GM19099 (cell line): Measurements from ENCODE around the gene ZNF697.

ENCODE experiments used
- POLR2A ChIP-seq: IDR thresholded peaks from 3 replicates; pipeline ENCODE4 v1.6.1; 2011; ENCODE audit warnings: low read depth; ENCODE audit not compliant: insufficient read length; ENCODE audit errors: extremely low read depth

Gene ZNF697

DNA sequence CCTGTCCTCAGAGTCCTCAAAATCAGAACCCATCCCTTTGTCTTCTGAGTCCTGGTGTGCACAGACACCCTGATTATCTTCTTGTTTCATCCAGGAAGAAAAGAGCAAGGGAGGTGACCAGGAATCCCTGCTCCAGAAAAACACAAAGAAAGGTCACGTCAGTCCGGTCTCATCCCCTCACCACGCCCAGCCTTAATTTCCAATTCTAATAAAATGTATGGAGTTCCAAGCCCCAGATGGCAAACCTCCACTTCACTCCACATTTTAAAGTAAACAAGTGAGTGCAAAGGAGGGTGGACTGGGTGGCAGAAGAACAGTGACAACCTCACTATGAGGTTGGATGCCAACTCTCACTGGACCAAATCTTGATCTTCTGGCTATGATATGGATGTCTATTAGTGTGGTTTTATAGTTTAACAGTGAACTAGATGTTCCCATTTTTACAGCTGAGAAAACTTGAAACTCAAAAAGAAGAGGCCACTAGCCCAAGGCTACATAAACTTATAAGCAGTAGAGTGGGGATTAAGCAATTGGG lies 22.0 kb downstream of the ZNF697 start:
- no peak for TF ChIP-seq POLR2A

DNA sequence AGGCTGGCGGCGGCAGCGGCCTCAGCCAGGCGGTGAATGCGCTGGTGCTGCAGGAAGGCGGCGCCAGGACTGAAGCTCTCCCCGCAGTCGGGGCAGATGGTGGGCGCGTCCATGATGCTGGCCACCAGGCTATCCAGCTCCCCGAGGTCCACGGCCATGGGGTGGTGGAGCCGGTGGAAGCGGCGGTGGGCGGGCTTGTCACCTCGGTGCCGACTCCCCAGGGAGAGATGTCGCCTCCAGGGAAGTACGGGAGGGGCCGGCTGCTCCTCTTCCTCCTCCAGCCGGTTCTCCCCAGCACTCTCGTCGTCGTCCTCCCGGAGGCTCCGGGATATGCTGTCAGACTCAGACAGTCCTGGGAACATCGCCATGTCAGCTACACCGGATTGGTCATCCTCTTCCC lies 24.4 kb downstream of the ZNF697 start:
- TF ChIP-seq POLR2A: no peak

DNA sequence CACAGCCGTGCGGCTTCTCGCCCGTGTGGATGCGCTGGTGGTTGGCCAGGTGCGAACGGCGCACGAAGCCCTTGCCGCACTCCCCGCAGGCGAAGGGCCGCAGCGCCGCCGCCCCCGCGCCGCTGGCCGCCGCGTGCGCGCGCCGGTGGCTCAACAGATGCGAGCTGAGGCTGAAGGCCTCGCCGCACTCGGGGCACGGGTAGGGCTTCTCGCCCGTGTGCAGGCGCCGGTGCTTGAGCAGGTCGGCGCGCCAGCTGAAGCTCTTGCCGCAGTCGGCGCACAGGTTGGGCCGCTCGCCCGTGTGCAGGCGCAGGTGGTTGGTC lies 24.9 kb downstream of the ZNF697 start:
- TF ChIP-seq POLR2A: no peak

DNA sequence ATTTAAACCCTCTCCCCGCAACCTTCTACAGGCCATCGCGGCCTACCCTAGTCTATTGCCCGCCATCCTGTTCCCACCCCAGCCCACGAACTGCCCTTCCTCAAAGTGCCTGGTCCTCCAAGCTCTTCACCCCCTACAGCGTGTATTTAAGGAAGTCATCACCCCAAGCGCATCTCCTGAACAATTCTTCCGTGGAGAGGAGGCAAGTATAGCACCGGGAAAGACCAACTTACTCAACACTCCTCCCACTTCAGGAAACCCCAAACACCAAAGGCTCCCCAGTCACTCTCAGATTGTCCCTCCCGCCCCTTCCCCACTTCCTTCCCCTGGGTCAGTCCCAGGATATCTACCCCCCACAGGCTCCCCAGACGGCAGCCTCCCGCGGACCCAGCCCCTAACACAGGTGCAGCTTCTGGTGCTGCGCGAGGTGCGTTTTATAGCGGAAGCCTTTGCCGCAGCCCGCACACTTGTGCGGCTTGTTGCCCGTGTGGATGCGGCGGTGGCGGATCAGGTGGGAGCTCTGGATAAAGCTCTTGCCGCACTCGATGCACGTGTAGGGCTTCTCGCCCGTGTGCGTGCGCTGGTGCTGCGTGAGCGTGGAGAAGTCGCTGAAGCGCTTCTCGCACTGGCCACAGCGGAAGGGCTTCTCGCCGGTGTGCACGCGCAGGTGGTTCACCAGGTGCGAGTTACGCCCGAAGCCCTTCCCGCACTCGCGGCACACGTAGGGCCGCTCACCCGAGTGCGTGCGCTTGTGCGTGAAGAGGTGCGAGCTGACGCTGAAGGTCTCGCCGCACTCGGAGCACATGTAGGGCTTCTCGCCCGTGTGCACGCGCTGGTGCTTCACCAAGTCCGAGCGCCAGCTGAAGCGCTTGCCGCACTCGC lies 25.5 kb downstream of the ZNF697 start:
- no peak for TF ChIP-seq POLR2A

DNA sequence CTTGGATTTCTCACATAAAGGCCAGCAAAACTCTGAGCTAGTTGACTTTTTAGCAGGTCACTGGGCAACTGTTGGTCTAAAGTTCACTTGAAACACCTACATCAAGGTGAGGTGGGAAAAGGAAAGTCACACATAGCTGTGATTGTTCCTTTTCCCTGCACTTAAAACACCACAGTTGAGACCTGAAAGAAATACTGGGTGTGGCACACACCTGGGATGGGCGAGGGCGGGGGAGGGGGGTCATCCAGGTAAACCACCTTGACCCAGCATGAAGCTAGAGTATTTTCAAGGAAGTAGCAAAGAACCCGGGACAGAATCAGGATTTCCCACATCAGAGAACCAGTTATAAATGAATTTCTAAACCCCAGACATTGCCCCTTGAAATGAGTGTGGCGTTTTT lies 26.4 kb downstream of the ZNF697 start:
- TF ChIP-seq POLR2A: no peak

DNA sequence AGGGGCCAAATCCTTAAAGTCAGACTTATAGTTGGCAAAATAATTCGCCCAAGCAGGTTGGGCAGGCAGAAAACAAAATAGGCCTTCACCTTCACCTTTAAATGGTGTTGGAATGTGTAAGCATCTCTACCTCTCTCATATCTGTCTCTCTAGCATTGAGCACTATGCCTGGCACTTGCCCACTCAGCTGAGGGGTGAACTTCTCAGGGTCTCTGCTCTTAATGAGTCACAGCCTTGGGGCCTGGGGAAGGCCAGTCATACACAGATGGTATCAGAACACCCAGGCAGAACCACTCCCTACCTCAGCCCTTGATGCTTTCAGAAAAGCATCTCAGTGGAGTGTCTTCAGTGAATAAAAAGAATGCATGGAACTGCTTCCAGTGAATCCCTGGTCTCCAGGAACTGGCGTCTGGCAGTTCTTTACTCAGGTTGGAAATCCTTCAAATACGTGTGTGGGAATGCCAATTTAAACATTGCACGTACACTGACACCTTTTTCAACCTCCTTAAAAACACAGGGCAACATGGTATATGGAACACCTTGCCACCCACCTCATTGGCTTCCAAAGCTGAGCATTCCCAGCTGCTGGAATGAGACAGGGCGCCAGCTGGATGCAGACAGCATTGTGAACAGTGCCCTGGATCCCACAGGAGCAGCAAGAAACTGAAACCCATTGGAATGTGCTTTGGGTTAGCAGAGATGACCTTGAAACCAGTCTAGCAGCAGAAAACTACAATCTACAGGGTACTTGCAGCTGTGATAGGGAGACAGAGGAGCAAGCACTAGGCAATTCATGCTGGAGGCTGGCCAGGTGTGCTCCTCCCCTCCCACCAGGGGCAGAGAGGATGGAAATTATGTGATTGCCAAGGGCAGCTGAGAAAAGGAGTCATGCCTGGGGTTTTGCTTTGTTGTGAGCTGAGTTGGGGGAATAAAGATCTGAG lies 30.0 kb downstream of the ZNF697 start:
- no peak for TF ChIP-seq POLR2A

DNA sequence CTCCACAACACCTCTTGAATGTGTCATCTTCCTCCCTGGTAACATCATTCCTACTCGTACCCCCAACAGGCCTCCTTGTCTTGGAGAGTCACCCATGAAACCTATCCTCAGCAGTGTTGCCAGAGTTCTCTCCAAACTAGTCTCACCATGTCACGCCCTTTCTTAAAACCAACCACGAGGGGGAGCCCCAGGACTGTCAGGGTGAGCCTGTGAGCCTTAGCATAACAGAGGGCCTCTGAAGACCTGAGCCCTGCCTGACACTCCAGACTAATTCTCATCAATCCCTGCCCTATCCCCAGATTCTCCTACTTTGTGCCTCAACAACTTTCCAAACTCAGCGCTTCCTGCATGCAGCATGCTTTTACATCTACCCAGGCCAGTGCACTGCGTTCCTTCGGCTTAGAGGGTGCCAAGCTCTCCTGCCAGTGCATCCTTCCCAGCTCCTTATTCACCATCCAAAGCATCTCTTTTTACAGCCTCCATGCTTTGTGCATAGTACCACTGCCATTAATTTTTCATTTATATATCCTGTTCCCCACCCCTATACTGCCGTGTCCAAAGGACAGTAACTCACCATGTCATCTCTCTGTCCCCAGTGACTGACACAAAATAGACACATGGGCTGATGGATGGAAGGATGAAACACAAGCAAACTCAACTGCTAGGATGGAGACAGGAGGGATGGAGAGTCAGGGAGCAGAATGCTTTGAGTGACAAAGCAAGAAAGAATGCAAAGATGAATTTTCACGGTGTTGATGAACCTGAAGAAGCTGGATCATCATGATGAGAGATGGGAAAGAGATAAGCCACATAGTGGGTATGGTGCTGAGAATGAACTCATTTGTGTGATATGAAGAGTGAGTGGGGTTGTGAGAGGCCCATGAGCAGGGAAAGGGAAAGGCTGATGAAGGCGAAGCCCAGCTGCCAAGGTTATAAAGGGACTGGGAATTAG lies 34.0 kb downstream of the ZNF697 start:
- TF ChIP-seq POLR2A: no peak

DNA sequence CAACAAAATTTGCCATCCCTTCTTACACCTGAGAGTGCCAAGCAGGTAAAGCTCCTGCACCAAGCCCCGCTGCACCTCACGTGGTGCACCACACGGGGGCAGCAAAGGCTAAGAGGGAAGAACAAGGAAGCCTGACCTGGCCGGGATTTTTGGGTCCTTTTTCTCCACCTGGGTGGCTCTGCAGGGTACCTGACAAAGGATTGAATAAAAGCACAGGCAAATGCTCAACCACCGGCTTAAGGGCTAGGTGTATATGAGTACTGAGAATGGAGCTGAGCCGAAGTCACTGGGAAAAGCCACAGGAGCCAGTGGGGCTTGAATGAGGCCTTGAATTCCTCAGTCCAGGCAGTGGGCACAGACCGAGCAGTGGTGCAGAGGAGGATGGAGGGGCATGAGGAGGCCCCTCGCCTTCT lies 36.4 kb downstream of the ZNF697 start:
- TF ChIP-seq POLR2A: no peak

DNA sequence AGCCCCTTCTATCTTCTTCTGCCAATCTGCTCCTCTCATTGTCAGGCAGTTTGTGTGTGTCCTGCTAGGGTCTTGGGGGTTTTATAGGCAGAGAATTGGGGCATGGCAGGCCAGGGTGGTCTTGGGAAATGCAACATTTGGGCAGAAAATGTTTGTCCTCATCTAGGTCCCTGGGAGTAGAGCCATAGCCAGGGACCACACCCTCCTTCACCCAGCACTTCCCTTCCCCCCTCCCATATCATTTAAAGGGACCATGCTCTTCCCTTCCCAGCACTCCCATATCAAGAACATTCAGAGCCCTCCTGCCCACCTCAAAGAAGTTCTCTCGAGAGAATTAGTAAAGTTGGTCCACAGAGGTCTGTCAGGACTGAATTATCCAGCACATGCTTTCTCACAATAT lies 41.7 kb downstream of the ZNF697 start:
- no peak for TF ChIP-seq POLR2A

DNA sequence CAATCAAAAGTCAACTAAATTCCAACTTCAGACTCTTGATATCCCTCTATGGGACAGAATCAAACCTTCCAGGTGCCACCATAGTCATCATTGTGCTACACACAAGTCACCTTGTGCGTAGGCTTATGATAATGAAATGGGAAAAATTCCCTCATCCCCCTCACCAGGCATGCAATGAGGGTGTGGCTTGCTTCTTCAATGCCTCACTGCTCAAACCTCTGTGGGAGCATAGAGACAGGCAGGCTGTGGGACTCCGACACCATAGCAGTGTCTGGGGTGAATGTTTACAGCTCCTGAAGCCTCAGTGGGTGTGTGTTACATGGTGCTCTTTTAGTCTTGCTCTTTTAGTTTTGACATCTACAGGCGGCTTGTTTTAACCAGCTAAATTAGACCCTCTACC lies 42.4 kb downstream of the ZNF697 start:
- TF ChIP-seq POLR2A: no peak

DNA sequence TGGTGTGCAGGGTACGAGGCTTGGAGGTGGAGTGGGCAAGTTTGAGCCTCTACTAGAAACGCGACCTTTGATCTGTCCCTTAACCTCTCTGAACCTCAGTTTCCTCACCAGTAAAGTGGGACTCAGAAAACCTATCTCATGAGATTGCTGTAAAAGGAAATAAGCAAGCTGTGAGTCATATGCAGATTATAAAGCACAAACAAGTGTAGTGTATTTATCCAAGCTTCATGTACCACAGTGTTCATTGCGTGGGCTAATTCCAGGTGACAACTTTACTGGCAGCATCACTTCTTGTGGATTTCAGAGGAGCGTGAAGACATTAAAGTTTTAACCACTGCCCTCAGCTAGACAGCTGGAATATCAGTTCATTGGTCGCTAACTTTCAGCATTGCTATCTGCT lies 44.4 kb downstream of the ZNF697 start:
- no peak for TF ChIP-seq POLR2A

DNA sequence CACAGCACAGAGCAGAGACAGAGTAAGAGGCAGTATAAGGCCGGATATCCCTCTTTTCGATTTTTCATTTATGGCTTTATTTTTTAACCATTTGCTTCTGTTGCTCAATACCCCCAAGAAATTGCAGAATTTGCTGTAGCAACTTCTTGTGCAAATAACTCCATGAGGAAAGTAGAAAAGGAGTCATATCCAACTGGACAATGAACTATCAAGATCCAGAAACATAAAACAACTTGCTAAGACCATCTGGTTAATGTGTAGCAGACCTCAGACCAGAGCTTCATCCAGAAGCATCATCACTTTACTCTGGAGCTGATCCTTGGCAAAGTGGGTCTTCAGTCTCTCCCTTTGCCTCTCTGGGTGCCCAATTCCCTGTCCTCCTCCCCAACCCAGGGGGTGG lies 45.9 kb downstream of the ZNF697 start:
- no peak for TF ChIP-seq POLR2A

DNA sequence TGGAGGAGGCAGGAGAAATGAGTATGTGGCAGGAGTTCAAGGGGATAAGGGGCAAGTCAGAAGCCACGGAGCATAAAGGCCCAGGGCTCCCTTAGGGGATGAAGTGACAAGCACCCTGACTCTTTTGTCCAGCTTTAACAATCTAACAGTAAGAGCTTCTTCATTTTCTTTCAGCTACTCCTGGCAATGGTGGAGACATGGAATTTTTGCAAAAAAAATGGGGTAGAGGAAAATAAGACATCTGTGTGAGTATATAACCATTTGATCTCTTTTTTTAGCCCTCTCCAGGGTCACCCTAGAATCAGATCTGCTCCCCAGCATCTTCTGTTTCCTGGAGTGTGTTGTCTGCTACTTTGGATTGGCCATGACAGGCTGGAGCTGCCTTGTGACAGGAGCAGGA lies 47.1 kb downstream of the ZNF697 start:
- no peak for TF ChIP-seq POLR2A

DNA sequence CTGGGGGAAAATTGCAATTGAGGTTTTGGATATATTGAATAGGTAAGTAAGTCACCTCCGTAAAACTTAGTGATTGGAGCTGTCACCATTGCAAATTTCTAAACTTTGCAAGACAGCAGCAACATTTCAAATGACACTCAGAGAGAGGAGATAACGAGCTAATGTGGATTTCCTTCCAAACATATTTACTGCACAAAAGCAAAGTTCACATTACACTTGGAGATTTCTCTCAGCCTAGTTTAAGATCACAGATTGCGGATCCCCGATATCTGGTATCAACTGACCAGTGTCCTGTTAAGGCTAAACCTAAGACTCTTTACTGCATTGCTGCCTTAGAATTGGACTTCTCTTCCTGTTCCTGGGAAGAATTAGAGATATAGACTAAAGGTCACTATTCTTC lies 47.5 kb downstream of the ZNF697 start:
- TF ChIP-seq POLR2A: no peak

DNA sequence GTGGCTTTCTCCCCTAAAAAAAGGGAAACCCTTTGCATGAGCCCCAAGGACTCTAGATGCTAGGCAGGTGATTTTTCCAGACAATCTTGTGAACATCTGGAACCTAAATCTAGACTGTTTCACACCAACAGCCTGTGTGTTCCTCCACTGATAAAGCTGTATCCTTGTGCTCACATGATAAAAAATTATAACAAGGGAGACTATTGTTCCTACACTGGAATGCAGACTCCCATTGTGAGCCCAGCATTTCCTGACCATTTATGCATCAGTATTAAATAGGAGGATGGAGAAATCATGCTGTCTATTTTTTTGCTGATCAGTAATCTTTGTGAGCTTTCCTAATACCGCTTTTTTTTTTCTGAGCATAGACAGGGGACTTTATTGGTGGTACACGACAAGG lies 52.5 kb downstream of the ZNF697 start:
- no peak for TF ChIP-seq POLR2A

DNA sequence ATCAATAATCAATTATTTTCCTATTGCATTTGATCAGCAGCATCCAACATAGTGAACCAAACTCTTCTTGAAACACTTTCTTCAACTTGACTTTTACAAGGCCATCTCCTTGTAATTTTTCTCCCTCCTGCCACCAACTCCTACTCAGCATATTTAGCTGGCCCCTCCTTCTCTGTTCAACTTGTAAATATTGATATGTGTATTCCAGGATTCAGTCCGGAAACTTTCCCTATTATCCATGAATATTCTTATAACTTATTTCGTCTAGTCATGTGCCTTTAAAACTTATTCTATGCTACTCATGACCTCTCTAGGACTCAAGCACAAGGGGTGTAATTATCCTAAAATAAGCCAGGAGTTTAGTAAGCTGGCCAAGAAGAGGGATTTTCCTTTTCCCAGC lies 52.9 kb downstream of the ZNF697 start:
- no peak for TF ChIP-seq POLR2A
